Activated naive CD8-positive, alpha-beta T cell treated with anti-CD3 and anti-CD28 coated beads, Interleukin-2, amount 50 U/mL, for 16 hours (primary cell): ENCODE results near the gene CDKAL1.

Experiments
- DNase-seq: peaks from one replicate; pipeline ENCODE4 v3.0.0-alpha.2; 2020; ENCODE audit warnings: low read depth, low spot score

Gene CDKAL1

DNA sequence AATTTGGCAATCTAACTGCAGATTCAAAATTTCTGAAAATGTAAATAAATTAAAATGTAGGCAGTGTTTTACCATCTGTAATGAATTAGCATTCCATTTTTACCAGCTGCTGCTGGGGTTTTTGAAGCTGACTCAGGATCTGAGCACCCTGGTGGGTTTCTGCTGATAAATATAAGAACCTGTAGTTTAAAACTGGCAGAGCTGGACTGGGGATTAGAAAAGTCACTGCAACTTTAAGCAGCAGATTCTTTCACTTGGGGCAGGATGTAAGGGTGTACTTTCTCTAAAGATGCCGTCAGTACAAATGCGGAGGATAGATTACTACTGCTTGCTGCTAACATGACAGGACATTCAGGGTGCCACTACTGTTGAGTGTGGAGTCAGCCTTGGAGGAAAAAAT, 341.8 kb downstream of the CDKAL1 start:
- DNase-seq: no peak

GRCh38 chr6:20876561-20876960, 342.3 kb downstream of the CDKAL1 start:
- no peak for DNase-seq

DNA sequence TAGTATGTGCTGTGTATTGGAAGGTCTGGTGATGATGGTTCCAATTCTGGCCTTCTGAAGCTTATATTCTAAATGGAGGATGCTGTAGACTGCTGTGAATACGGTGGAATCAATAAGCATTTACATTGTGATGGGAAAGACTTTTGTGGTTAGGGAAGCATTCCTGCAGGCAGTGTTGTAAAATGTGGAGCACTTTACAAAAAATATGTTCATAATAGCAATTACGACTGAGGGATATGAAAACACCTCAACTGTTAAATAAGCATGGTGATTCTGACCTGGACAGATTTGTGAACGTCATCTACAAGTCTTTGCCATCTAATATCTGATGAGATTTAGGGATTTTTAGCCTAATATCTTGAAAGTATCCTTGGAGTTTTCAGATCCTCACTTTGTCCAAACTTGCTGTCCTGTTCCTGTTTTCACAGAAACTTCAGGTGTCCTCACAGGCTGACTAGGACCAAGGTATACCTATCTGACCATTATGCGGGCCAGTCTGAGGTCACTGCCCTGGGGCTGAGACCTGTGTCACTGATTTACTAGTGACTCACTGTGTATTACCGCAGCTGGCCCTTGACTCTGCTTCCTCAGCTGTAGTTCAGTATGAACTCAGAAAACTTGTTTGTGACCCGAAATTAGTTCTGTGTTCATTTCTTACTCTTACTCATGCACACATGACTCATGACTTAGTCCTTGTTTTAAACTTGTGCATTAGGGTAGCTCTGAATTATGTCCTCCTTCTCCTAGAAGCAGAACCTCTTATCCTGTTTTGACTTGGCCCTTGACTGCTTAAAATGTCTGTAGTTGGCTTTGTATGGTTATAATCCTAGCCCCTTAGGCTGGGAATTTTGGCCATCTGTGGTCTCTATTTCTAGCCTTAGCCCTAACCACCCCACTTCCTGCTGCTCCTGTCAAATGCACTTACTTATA, 343.0 kb downstream of the CDKAL1 start:
- DNase-seq: no peak

DNA sequence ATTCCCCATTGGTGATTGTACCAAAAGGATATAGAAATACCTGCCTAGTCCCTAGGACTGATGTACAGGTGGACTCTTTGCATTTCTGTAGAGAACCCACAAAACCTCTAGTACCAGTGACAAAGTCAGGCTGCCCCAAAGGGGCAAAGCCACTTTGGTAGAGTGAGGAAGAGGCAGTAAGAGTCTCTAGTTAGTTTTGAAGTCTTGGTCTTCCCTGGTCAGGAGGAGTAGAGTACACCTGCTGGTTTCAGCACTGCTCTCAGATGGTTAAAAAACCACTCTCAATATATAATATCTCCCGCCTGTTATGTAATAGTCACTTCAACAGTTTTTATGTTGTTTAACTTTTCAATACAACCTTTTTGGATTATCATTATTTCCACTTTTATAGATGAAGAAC, 344.9 kb downstream of the CDKAL1 start:
- no peak for DNase-seq

DNA sequence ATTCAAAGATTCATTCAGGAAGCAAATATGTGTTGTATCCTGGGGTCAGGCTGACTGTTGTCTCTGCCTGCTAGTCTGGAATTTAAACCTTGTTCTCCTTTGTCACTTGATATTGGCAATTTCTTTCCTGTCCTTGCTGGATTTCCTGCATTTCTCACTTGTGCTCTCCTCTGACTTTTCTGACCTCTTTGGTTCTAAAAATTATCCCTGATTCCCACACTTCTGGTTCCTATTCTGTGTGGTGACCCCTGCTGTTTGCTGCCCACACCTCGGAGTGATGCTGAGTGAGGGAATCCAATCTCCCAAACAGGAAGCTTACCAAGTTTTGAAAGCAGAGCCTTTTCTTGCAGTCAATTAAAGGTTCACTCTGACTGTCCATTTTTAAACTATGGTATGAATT, 345.3 kb downstream of the CDKAL1 start:
- no peak for DNase-seq

- DNase-seq: no peak
Measured at GRCh38 chr6:20881365-20881764, 347.1 kb downstream of the CDKAL1 start.

GRCh38 chr6:20882014-20882413, 347.8 kb downstream of the CDKAL1 start:
- no peak for DNase-seq

- DNase-seq: no peak
Measured at GRCh38 chr6:20885076-20885475, 350.8 kb downstream of the CDKAL1 start.

DNA sequence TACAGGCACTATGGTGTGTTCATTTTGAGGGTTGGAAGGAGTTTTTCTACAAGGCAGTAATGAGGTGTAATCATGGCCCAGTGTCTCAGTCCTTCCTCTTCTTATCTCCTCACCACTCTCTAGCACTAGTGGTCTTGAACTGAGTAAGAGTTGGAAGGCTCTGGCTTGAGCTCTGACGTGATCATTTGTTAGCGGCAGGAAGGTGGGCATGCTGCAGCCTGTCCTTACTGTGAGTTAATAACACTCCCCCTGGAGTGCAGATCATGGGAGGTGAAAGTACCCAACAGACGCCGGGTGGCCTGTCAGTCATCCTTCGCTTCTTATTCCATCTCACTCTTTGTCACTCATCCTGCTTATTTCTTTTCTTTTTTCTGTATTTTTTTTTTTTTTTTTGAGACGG, 356.9 kb downstream of the CDKAL1 start:
- no peak for DNase-seq

DNA sequence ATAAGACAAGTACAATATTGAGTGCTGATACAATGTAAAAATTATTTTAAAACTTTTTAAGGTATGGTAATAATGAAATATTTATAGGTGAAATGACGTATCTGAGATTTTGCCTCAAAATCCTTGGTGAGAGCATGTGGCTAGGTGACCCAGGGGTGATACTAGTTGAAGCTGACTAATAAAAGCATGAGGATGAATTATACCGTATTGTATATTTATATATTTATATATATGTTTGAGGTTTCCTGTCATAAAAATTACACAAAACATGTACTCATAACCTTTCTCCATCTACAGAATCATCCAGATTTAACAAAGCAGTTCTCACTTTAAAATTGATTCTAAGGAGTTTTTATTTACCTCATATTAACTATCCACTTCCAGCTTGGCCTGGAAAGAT, 358.1 kb downstream of the CDKAL1 start:
- no peak for DNase-seq

GRCh38 chr6:20893412-20893811, 359.2 kb downstream of the CDKAL1 start:
- no peak for DNase-seq

GRCh38 chr6:20900389-20901160, 366.3 kb downstream of the CDKAL1 start:
- DNase-seq: no peak

GRCh38 chr6:20905377-20905776, 371.1 kb downstream of the CDKAL1 start:
- no peak for DNase-seq

- no peak for DNase-seq
Measured at GRCh38 chr6:20906945-20907344, 372.7 kb downstream of the CDKAL1 start.

GRCh38 chr6:20907486-20908071, 373.3 kb downstream of the CDKAL1 start:
- no peak for DNase-seq

- no peak for DNase-seq
Measured at GRCh38 chr6:20909621-20910020, 375.4 kb downstream of the CDKAL1 start.

DNA sequence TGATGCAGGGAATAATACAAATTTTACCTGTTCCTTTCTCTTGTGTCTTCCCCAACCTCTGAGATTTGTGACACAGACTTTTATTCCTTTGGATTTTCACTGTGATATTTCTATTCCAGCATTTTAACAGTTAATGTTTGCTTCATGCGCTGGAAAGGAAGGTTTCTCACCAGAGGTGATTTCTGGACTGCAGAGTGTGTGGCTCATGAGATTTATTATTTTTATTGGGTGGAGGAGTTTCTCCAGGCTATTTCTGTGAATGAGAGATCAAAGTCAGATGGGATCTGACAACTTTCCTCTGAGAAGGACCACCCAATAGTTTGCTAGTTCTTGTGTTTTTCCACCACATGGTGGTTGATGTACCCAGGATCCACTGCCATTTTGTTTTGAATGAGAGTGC, 377.5 kb downstream of the CDKAL1 start:
- DNase-seq: no peak

- no peak for DNase-seq
Measured at GRCh38 chr6:20915156-20915555, 380.9 kb downstream of the CDKAL1 start.

GRCh38 chr6:20915626-20916025, 381.4 kb downstream of the CDKAL1 start:
- DNase-seq: no peak

GRCh38 chr6:20916086-20916485, 381.8 kb downstream of the CDKAL1 start:
- DNase-seq: no peak

DNA sequence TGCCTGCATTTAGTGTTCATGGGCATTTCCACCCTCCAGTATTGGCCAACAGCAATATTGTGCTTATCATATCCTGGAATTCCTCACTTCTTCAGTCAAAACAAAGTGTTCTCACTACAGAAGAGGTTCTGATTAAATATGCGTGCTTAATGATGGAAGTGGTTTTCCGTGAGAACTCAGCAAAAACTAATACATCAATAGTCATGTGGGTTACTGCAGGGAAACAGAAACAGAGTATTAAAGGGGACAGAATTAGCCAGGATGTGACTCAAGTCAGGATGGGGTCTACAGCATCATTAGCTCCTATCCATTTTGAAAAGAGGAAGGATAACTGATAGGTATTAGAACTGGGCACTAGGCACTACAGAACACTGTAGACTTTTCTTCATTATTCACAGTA, 384.6 kb downstream of the CDKAL1 start:
- DNase-seq: no peak

DNA sequence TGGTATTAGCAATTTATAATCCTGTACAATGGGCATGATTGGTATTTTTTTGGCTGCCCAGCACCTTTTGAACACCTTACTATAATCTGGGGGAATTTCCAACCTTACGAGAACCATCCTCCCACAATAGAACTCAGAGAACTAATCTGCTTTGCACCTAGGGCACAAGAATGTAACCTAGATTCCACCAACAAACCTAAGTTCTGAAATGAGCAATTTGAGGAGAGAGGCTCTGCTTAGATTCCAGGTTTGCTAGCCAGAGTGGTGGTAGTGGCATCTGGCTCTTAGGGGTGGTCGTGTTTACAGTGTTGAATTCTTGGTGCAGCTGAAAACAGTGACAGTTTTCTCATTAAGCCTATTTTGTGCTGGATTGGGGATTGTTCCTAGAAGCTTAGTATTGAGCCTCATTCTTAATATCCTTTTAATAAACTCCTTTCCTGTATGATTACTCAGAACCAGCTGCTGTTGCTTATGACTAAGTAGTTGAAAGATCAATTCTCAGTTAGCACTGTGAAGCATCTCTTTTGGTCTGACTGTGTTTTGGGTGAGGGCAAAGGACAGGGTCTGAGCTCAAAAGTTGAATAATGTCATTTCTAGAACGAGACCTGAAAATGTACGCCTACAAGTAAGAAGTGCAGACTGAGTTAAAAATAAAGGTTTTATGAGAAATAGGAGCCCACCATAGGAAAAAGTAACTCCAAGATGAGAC, 385.6 kb downstream of the CDKAL1 start:
- no peak for DNase-seq
